Gastrocnemius medialis (tissue), 4 donors: Measurements from ENCODE around the gene HDAC5.

Source experiments
- CTCF ChIP-seq, 5 experiments: fragments of 450-650 bp in 3 of 5; fragments of 200-600 bp in 2 of 5; sonication (generic) in 2 of 5; IDR thresholded peaks in 4 of 5; conservative IDR thresholded peaks in 1 of 5; 1 replicate in 4 of 5; 2 replicates in 1 of 5; pipeline ENCODE4 v1.5.1; 2016 to 2019; ENCODE audit warnings: antibody characterized with exemption in 5 of 5, mild to moderate bottlenecking in 3 of 5, moderate library complexity in 3 of 5
- POLR2A ChIP-seq, 2 donors: fragments of 450-650 bp; IDR thresholded peaks; one replicate each; pipeline ENCODE4 v1.6.1; 2017; ENCODE audit warnings: antibody characterized with exemption in 2 of 2, mild to moderate bottlenecking in 2 of 2, moderate library complexity in 2 of 2

GRCh38 chr17:44137891-44138709, 14.7 kb upstream of the HDAC5 start:
- no peak for TF ChIP-seq CTCF (IDR thresholded peaks at IDR 0.05 in 4 of 5, conservative IDR thresholded peaks at IDR 0.05 in 1 of 5)
- peak in 1 of 2 donors; percentile 18 for TF ChIP-seq POLR2A (IDR thresholded peaks at IDR 0.05)
